ENCODE data around the gene CIT.
"Not testable (repeated sequence)": the region's sequence is repeated elsewhere in the genome, so short reads cannot be mapped to it uniquely, and the experiment has no call there.

The CIT gene

GRCh38 chr12:119746169-119746568, 131.0 kb downstream of the CIT start:
- DNase-seq (ENCODE audit: low read depth in 2 of 3, low spot score in 1 of 3): no peak

DNA sequence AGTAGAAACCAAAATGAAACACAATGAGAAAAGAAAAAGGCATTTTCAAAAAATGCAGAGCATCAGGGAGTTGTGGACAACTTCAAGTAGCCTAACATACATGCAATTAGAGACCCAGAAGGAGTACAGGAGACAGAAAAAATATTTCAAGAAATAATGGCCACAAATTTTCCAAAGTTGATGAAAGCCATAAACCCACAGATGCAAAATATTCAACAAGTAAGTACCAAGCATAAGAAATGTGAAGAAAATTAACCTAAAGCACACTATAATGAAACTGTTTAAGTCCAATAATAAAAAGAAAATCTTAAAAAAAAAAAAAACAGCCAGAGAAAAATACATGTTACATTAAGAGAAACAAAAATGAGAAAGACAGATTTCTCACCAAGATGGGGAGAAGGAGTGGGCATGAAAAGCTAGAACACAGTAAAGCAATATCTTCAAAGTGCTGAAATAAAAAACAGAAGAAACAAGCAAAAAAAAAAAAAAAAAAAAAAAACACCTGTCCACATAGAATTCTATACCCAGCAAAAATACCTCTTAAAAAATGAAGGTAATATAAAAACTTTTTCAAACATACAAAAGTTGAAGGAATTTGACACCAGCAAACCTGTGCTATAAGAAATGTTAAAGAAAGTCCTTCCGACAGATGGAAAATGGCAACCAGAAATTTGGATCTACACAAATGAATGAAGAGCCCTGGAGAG, 132.1 kb downstream of the CIT start:
- DNase-seq (ENCODE audit: low read depth in 2 of 3, low spot score in 1 of 3): no peak

DNA sequence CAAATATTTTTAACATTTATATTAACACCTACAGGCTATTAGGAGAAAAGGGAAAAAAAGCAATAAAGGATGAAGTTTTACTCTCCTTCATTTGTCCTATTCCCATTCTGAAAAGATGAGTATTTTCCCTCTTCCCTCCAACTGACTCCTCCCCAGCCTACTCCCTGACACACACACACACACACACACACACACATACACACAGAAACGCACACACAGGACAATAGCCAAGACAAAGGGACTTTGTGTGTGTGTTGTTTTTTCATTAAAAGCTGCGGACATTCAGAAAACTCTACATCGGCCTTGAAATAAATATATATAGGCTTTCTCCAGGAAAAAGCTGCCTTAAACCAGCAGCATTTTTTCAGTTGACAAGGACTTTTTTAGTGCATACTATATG, 134.4 kb downstream of the CIT start:
- no peak for DNase-seq (ENCODE audit: low read depth in 2 of 3, low spot score in 1 of 3)

DNA sequence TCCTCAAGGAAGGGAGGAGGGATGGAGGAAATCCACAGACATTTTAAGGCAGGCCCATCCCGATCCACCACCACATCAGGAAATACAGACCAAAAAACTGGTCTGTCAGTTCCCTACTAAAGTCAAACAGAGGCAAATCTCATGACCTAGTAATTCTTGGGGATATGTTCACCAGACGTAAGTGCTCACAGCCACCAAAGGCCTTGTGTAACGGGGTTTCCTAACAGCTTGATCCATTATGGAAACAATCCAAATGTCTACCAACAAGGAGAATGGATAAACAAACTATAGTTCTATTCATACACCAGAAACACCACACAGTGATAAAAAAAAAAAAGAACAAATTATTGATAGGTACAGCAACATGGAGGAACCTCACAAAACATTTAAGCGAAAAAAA, 136.3 kb downstream of the CIT start:
- no peak for DNase-seq (ENCODE audit: low read depth in 2 of 3, low spot score in 1 of 3)

DNA sequence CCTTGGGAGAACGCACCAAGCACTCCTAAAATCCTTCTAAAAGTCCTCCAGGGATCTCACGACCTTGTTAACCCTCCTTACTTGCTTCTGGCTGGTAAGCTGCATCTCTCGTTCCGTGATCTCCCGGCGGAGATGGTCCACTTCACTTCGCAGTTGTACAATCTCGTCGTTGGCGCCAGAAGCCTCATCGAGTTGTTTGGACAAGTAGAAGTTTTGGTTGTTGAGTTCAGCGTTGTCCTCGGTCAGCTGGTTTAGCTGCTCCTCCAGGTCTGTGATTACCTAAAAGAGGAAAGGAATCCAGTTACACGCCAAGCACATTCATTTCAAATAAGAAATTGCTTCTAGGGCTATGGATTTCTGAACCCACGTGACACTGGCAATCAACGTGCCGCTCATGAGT, 142.0 kb downstream of the CIT start:
- DNase-seq (ENCODE audit: low read depth in 2 of 3, low spot score in 1 of 3): no peak

DNA sequence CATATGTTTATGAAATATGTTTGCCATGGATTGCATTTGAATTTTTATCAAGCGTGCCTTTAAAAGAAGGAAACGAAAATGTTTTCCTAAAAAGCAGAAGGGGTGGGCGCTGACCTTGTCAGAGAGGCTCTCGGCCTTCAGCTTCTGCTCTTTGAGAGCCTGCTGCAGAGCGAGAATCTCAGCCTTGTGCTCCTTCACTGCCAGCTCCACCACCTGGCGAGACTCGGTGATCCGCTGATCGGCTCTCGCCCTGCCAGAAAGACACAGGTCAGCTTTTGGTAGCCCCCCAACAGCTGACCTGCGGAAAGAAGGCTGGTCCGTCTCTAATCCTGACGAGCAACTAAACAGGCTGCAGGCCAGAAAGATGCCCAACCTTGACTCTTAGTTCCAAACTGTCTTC, 146.7 kb downstream of the CIT start:
- DNase-seq (ENCODE audit: low read depth in 2 of 3, low spot score in 1 of 3): no peak

- DNase-seq (ENCODE audit: low read depth in 2 of 3, low spot score in 1 of 3): no peak
Measured at GRCh38 chr12:119729871-119730270, 147.2 kb downstream of the CIT start.

- DNase-seq (ENCODE audit: low read depth in 2 of 3, low spot score in 1 of 3): no peak
Measured at GRCh38 chr12:119728444-119728745, 148.7 kb downstream of the CIT start.

- DNase-seq (ENCODE audit: low read depth in 2 of 3, low spot score in 1 of 3): no peak
Measured at GRCh38 chr12:119727600-119728443, 149.3 kb downstream of the CIT start.

DNA sequence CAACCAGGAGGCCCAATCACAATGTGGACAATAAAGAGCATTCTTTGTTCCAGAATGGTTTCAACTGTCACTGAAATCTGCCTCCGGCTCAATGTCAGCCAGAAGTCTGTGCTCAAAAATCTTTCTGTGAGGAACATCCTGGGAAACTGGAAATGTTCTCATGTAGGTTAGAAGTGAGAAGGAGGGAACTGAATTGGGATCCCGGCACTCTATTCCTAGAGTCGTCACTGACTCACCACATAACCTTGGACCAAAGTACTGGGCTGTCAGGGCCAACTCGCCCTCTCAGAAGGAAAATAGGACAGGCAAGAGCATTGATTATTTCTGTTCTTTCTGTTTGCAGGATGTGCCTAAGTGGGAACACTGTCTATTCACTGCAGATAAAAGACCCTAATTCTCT, 151.6 kb downstream of the CIT start:
- no peak for DNase-seq (ENCODE audit: low read depth in 2 of 3, low spot score in 1 of 3)

DNA sequence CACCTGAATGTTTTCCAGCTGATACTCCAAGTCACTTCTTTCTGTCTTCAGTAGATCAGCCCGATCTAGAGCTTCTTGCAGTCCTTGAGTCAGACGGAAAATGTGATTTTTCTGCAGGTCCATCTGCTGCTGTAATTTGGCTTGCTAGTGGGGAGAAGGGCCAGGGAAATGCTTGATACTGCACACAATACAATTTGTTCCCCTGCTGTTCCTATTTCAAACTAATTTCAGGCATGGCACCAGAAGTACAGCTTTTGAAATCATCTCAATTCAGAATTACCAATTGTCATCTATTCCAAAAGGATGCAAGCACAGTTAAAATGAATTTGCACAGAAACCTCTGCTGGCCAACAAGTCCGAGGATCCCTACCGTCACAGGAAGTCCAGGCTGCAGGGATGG, 155.8 kb downstream of the CIT start:
- no peak for DNase-seq (ENCODE audit: low read depth in 2 of 3, low spot score in 1 of 3)

- no peak for DNase-seq (ENCODE audit: low read depth in 2 of 3, low spot score in 1 of 3)
Measured at GRCh38 chr12:119720349-119720748, 156.8 kb downstream of the CIT start.

DNA sequence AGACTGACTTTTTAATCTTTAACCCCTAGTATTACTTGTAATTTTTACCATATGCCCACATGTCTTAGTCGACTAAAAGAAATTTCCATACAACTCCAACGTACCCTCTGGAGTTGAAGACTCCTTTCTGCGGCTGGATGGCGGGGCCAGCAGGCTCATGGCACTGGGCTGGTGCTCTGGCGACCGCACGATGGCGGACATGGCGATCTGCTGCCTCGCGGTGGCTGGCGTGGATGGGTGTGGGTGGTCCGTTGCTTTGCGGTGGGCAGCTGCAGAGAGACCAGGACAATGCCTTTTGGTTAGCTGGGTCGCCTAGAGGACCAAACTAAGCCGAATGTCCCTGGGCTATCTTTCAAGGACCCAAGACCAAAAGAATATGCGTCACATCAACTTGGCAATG, 159.0 kb downstream of the CIT start:
- DNase-seq (ENCODE audit: low read depth in 2 of 3, low spot score in 1 of 3): no peak

DNA sequence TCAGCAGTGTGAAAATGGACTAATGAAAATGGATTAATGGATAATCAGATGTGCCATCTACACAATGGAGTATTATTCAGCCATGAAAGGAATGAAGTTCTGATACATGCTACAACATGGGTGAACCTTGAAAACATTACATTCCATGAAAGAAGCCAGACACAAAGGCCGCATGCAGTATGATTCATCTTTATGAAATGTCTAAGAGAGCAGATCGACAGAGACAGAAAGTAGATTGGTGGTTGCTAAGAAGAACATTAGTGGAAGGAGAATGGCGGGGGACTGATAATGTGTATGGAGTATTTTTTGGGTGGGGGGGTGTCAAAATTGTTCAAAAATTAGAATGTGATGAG, 161.9 kb downstream of the CIT start:
- DNase-seq (ENCODE audit: low read depth in 2 of 3, low spot score in 1 of 3): no peak

DNA sequence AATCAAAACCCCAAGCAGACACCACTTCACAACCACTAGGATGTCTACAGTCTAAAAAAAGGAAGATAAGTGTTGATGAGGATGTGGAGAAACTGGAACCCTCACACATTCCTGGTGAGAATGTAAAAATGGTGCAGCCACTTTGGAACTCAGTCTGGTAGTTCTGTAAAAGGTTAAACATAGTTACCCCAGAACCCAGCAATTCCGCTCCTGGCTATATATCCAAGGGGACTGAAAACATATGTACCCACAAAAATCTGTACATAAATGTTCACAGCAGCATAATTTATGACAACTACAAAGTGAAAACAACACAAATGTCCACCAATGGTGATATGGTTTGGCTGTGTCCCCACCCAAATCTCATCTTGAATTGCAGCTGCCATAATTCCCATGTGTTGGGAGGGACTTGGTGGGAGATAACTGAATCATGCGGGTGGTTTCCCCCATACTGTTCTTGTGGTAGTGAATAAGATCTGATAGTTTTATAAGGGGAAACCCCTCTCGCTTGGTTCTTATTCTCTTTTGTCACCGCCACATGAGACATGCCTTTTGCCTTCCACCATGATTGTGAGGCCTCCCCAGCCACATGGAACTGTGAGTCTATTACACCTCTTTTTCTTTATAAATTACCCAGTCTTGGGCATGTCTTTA, 162.4 kb downstream of the CIT start:
- no peak for DNase-seq (ENCODE audit: low read depth in 2 of 3, low spot score in 1 of 3)

DNA sequence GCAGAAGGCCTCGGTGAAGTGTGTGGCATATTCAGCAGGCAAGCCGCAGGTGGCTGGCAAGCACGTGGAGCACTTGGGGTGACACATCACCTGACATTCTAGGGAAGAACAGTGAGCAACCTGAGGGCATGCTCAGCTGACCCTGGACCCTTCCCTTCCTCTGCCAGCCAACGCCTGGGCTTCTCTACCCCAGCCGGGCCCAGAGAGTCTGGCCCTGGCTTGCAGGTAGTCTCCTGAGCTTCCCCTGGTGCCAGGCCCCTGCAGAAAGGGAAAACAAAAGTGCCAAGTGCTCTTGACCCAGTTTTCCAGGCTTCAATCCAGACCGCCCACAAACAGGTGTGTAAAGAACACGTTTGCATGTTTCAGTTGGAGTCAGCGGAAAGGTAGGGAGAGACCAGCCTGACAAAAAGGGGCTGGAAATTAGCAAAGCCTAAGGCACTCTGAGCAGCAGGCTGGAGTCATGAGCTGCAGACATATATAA, 163.5 kb downstream of the CIT start:
- DNase-seq (ENCODE audit: low read depth in 2 of 3, low spot score in 1 of 3): no peak

- DNase-seq (ENCODE audit: low read depth in 2 of 3, low spot score in 1 of 3): no peak
Measured at GRCh38 chr12:119712721-119713120, 164.4 kb downstream of the CIT start.

DNA sequence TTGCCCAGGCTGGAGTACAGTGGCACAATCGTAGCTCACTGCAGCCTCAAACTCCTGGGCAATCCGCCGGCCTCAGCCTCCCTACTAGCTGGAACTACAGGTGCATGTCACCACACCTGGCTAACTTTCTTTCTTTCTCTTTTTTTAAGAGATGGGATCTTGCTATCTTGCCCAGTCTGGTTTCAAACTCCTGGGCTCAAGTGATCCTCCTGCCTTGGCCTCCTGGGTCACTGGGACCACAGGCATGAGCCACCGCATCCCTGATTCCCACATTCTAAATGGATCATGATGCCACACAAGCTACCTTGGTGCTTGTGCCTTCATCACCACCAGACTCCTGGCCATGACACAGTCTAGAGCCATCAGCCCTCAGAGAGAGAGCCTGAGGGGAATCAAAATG, 165.4 kb downstream of the CIT start:
- no peak for DNase-seq (ENCODE audit: low read depth in 2 of 3, low spot score in 1 of 3)

- no peak for DNase-seq (ENCODE audit: low read depth in 2 of 3, low spot score in 1 of 3)
Measured at GRCh38 chr12:119710965-119711551, 166.1 kb downstream of the CIT start.

GRCh38 chr12:119710374-119710964, 166.7 kb downstream of the CIT start:
- no peak for DNase-seq (ENCODE audit: low read depth in 2 of 3, low spot score in 1 of 3)

DNA sequence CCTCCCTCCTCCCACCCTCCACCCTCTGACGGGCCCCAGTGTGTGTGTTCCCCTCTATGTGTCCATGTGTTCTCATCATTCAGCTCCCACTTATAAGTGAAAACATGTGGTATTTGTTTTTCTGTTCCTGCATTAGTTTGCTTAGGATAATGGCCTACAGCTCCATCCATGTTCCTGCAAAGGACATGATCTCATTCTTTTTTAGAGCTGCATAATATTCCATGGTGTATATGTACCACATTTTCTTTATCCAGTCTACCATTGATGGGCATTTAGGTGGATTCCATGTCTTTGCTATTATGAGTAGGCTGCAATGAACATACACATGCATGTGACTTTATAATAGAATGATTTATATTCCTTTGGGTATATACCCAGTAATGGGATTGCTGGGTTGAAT, 170.7 kb downstream of the CIT start:
- not testable (repeated sequence) for DNase-seq (ENCODE audit: low read depth in 2 of 3, low spot score in 1 of 3)

DNA sequence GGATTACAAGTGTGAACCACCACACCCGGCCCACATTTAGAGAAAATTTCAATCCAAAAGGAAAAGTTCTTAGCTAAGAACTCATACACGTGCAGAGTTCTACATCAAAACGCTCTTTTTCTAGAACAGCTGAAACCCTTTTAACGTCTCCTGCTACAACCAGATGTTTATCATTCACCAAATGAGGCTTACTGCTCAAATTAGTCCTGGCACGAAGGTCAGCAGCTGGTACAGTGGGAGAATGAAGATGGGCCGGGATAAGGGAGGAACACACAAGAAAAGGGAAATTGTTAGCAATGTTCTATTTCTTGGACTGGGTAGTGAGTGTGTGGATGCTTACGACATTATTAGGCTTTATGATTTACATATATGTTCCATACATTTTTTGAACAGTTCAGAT, 171.9 kb downstream of the CIT start:
- no peak for DNase-seq (ENCODE audit: low read depth in 2 of 3, low spot score in 1 of 3)
